ENCODE data around the gene ZNF480.

DNA sequence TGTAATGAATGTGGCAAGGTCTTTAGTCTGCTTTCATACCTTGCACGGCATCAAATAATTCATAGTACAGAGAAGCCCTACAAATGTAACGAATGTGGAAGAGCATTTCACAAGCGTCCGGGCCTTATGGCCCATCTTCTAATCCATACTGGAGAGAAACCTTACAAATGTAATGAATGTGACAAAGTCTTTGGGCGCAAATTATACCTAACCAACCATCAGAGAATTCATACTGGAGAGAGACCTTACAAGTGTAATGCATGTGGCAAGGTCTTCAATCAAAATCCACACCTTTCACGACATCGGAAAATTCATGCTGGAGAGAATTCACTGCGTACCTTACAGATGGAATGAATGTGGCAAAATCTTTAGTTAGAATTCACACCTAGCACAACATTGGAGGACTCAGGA is 69.5 kb downstream of the ZNF480 start:
- TF ChIP-seq, protein P1, sequence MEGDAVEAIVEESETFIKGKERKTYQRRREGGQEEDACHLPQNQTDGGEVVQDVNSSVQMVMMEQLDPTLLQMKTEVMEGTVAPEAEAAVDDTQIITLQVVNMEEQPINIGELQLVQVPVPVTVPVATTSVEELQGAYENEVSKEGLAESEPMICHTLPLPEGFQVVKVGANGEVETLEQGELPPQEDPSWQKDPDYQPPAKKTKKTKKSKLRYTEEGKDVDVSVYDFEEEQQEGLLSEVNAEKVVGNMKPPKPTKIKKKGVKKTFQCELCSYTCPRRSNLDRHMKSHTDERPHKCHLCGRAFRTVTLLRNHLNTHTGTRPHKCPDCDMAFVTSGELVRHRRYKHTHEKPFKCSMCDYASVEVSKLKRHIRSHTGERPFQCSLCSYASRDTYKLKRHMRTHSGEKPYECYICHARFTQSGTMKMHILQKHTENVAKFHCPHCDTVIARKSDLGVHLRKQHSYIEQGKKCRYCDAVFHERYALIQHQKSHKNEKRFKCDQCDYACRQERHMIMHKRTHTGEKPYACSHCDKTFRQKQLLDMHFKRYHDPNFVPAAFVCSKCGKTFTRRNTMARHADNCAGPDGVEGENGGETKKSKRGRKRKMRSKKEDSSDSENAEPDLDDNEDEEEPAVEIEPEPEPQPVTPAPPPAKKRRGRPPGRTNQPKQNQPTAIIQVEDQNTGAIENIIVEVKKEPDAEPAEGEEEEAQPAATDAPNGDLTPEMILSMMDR (IDR thresholded peaks at IDR 0.05) = no peak
- no peak for TF ChIP-seq EZH2 (IDR thresholded peaks at IDR 0.05; ENCODE audit: borderline replicate concordance, insufficient read depth, low read depth, low read length, poor library complexity, severe bottlenecking)

Measured in B cell (primary cell).